Measurements from ENCODE around the gene AMFR.

Gene AMFR

GRCh38 chr16:56321571-56321970, 103.8 kb downstream of the AMFR start:
- Histone ChIP-seq H3K27ac (no peak overlapping the region), H3K4me3 (ENCODE audit: low read depth in 1 of 2, low read length in 1 of 2) (no peak overlapping the region), H3K4me1 (ENCODE audit: control insufficient read depth in 1 of 2, insufficient read depth in 1 of 2, low read depth in 1 of 2, low read length in 1 of 2) (peaks cover 0 to 6% of the 10 kb centered on the region in 2 experiments), H3K9me3 (no peaks in the 10 kb centered on the region), H3K27me3 (peaks cover 16% of the 10 kb centered on the region), H3K36me3 (no peaks in the 10 kb centered on the region)
- TF ChIP-seq, protein P1, sequence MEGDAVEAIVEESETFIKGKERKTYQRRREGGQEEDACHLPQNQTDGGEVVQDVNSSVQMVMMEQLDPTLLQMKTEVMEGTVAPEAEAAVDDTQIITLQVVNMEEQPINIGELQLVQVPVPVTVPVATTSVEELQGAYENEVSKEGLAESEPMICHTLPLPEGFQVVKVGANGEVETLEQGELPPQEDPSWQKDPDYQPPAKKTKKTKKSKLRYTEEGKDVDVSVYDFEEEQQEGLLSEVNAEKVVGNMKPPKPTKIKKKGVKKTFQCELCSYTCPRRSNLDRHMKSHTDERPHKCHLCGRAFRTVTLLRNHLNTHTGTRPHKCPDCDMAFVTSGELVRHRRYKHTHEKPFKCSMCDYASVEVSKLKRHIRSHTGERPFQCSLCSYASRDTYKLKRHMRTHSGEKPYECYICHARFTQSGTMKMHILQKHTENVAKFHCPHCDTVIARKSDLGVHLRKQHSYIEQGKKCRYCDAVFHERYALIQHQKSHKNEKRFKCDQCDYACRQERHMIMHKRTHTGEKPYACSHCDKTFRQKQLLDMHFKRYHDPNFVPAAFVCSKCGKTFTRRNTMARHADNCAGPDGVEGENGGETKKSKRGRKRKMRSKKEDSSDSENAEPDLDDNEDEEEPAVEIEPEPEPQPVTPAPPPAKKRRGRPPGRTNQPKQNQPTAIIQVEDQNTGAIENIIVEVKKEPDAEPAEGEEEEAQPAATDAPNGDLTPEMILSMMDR (IDR thresholded peaks at IDR 0.05): no peak

DNA sequence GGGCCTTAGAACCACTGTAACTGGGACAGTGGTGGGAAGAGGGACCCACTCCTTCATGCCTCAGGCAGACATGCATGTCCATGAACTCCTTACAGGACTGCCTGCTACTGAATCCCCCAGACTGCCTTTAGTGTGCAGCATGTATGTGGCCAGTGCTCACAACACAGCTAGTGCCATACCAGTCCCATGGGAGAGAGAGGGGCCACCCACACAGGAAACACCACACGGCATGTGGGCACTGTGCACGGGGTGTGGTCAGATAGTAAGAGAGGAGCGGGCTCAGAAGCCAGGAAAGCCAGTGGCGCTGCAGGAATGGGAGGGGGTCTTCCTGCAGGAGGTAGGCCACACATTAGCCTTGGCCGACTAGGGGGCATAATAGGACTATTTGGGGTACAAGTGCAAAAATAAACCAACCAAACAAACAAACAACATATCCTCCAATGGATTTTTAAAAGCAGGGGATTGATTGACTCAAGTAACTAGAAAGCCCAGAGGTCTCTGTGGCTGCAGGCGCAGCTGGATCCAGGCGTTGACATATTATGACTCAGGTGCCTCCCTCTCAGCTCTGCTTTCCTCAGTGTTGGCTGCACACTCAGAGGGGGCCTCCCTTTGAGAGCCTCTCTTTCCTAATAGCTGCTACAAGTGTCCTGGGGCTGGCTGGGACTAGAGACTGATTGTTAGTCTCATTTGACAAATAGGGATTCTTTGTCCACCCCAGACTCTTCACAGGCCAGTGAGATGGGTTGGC, 104.4 kb downstream of the AMFR start:
- Histone ChIP-seq H3K4me1 (ENCODE audit: control insufficient read depth in 1 of 2, insufficient read depth in 1 of 2, low read depth in 1 of 2, low read length in 1 of 2) (peaks cover 0 to 6% of the 10 kb centered on the region in 2 experiments), H3K36me3 (no peaks in the 10 kb centered on the region), H3K9me3 (no peaks in the 10 kb centered on the region), H3K27me3 (peaks cover 21% of the 10 kb centered on the region), H3K4me3 (ENCODE audit: low read depth in 1 of 2, low read length in 1 of 2) (no peak overlapping the region), H3K27ac (no peak overlapping the region)
- TF ChIP-seq, protein P1 (IDR thresholded peaks at IDR 0.05): no peak

- H3K36me3 ChIP-seq: no peaks in the 10 kb centered on the region
- no peak overlapping the region for H3K27ac ChIP-seq
- H3K27me3 ChIP-seq: peaks cover 21% of the 10 kb centered on the region
- no peak overlapping the region for H3K4me3 ChIP-seq (ENCODE audit: low read depth in 1 of 2, low read length in 1 of 2)
- H3K9me3 ChIP-seq: no peaks in the 10 kb centered on the region
- peaks cover 0 to 6% of the 10 kb centered on the region in 2 experiments for H3K4me1 ChIP-seq (ENCODE audit: control insufficient read depth in 1 of 2, insufficient read depth in 1 of 2, low read depth in 1 of 2, low read length in 1 of 2)
- TF ChIP-seq, protein P1 (IDR thresholded peaks at IDR 0.05): no peak
These were observed 105.3 kb downstream of the AMFR start for GRCh38 chr16:56320056-56320455.

DNA sequence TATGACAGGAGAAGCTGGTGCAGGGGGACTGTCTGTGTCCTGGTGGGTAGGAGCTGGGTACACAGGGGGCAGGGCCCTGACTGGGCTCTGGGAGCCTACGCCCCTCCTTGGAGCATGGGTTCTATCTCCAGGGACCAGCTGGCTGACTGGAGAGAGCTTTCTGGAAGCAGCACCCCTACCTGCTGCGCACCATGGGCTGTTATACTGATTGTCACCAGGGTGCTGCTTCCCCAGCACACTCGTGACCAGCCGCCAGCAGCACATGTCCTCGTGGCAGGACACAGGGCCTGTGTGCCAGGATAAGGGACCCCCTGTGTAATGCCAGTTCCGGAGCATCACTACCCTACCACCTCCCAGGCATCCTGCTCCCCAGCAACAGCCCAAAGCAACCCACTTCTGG, 106.0 kb downstream of the AMFR start:
- Histone ChIP-seq H3K9me3 (no peaks in the 10 kb centered on the region), H3K4me1 (ENCODE audit: control insufficient read depth in 1 of 2, insufficient read depth in 1 of 2, low read depth in 1 of 2, low read length in 1 of 2) (peaks cover 0 to 6% of the 10 kb centered on the region in 2 experiments), H3K27ac (no peak overlapping the region), H3K4me3 (ENCODE audit: low read depth in 1 of 2, low read length in 1 of 2) (no peak overlapping the region), H3K27me3 (peaks cover 21% of the 10 kb centered on the region), H3K36me3 (no peaks in the 10 kb centered on the region)
- TF ChIP-seq, protein P1 (IDR thresholded peaks at IDR 0.05): no peak

GRCh38 chr16:56318827-56319140, 106.6 kb downstream of the AMFR start:
- TF ChIP-seq, protein P1 (IDR thresholded peaks at IDR 0.05): no peak
- Histone ChIP-seq H3K27me3 (peaks cover 21% of the 10 kb centered on the region), H3K9me3 (no peaks in the 10 kb centered on the region)

More at GRCh38 chr16:56318827-56319140, 106.6 kb downstream of the AMFR start:
- H3K4me1 ChIP-seq (ENCODE audit: control insufficient read depth in 1 of 2, insufficient read depth in 1 of 2, low read depth in 1 of 2, low read length in 1 of 2): peaks cover 0 to 6% of the 10 kb centered on the region in 2 experiments
- no peaks in the 10 kb centered on the region for H3K36me3 ChIP-seq
- H3K4me3 ChIP-seq (ENCODE audit: low read depth in 1 of 2, low read length in 1 of 2): no peak overlapping the region
- H3K27ac ChIP-seq: no peak overlapping the region

All from neutrophil (primary cell).